Left renal cortex interstitium (tissue), 4 donors: Measurements from ENCODE around the gene EPHB2. TPM values are rescaled to one million over a fixed set of nuclear protein-coding genes. Genes with fewer than 3 reads are reported as not detected.

ENCODE experiments used
- DNase-seq, 4 donors: peaks; one replicate each; pipeline ENCODE4 v3.0.0-alpha.2; 2013; ENCODE audit warnings: low read depth in 4 of 4, low spot score in 2 of 4, missing footprints in 1 of 4
- polyA plus RNA-seq, 4 donors: library from polyadenylated mRNA; unstranded; fragments of 120-200 nt; gene quantifications; one replicate each; pipeline ENCODE4 v1.2.1, GENCODE V29; 2013; ENCODE audit not compliant: insufficient read length in 4 of 4

Gene EPHB2
- polyA plus RNA-seq, 4 donors = 9.5 to 15.4 (median 12.6) TPM

- DNase-seq = no peak
These were observed 65.5 kb downstream of the EPHB2 start for GRCh38 chr1:22776035-22776613.

- no peak for DNase-seq
These were observed 66.9 kb downstream of the EPHB2 start for GRCh38 chr1:22777388-22778057.

- no peak for DNase-seq
These were observed 67.8 kb downstream of the EPHB2 start for GRCh38 chr1:22778408-22778807.

- DNase-seq = no peak
These were observed 68.4 kb downstream of the EPHB2 start for GRCh38 chr1:22778862-22779520.

- no peak for DNase-seq
These were observed 70.1 kb downstream of the EPHB2 start for GRCh38 chr1:22780696-22781095.

- no peak for DNase-seq
These were observed 70.8 kb downstream of the EPHB2 start for GRCh38 chr1:22781483-22781882.

GRCh38 chr1:22782406-22782805 lies 71.8 kb downstream of the EPHB2 start:
- no peak for DNase-seq

GRCh38 chr1:22784317-22784716 lies 73.7 kb downstream of the EPHB2 start:
- DNase-seq = no peak

- DNase-seq = no peak
These were observed 74.1 kb downstream of the EPHB2 start for GRCh38 chr1:22784737-22785136.

GRCh38 chr1:22786101-22786500 lies 75.5 kb downstream of the EPHB2 start:
- DNase-seq = no peak

- no peak for DNase-seq
These were observed 76.3 kb downstream of the EPHB2 start for GRCh38 chr1:22786719-22787489.

- DNase-seq = no peak
These were observed 77.0 kb downstream of the EPHB2 start for GRCh38 chr1:22787636-22788035.

- DNase-seq = no peak
These were observed 77.6 kb downstream of the EPHB2 start for GRCh38 chr1:22788254-22788661.

- no peak for DNase-seq
These were observed 78.8 kb downstream of the EPHB2 start for GRCh38 chr1:22789356-22789994.

GRCh38 chr1:22790232-22791008 lies 79.8 kb downstream of the EPHB2 start:
- DNase-seq = no peak

- DNase-seq = no peak
These were observed 81.2 kb downstream of the EPHB2 start for GRCh38 chr1:22791831-22792347.

GRCh38 chr1:22792396-22793160 lies 81.9 kb downstream of the EPHB2 start:
- DNase-seq = no peak

GRCh38 chr1:22793647-22794046 lies 83.0 kb downstream of the EPHB2 start:
- no peak for DNase-seq
